Caco-2 (cell line): ENCODE results near the gene PASD1. TPM values are rescaled to one million over a fixed set of nuclear protein-coding genes. Genes with fewer than 3 reads are reported as not detected.

Source experiments
- BruUV-seq: library from RNA; stranded (reverse); fragments of 400-500 nt; replicated peaks from 2 replicates; lab custom pipeline; 2021; lab: Mats Ljungman, UMichigan
- CTCF ChIA-PET: fragments of 300-600 bp; sonication (Branson Sonifier 250); formaldehyde crosslinking; loops from one replicate; lab custom pipeline; 2022; ENCODE audit warnings: antibody characterized with exemption; lab: Charles Lee
- POLR2A ChIA-PET: fragments of 300-600 bp; sonication (Branson Sonifier 250); formaldehyde crosslinking; loops from one replicate; lab custom pipeline; 2022; ENCODE audit warnings: antibody characterized with exemption; lab: Charles Lee
- DNase-seq, 2 experiments: peaks; one replicate each; pipeline versions ENCODE4 v3.0.0 to v3.0.0-alpha.2; 2020 to 2022
- H3K27me3 ChIP-seq: replicated peaks from 2 replicates; pipeline ENCODE4 v1.6.0; 2011; ENCODE audit warnings: low read length; ENCODE audit not compliant: control insufficient read depth, insufficient read depth
- H3K36me3 ChIP-seq: 2 replicates; pipeline ENCODE4 v1.5.1; 2011; ENCODE audit warnings: low read length; ENCODE audit not compliant: control insufficient read depth, insufficient read depth
- H3K4me1 ChIP-seq: fragments of 250-450 bp; sonication (Bioruptor Pico); 2 replicates; pipeline ENCODE4 v1.5.1; 2020; ENCODE audit warnings: mild to moderate bottlenecking
- H3K4me3 ChIP-seq: 2 replicates; pipeline ENCODE4 v1.5.1; 2011; ENCODE audit warnings: low read depth, mild to moderate bottlenecking, control low read depth, low read length
- H3K9me3 ChIP-seq: fragments of 250-450 bp; sonication (Bioruptor Pico); 2 replicates; pipeline ENCODE4 v1.5.1; 2020; ENCODE audit warnings: mild to moderate bottlenecking, moderate library complexity
- H3K27ac Mint-ChIP-seq: one replicate; pipeline ENCODE4 v1.8.0; 2022; ENCODE audit warnings: mixed read lengths; ENCODE audit not compliant: unreplicated experiment
- H3K27me3 Mint-ChIP-seq: one replicate; pipeline ENCODE4 v1.8.0; 2022; ENCODE audit warnings: mixed read lengths; ENCODE audit not compliant: insufficient read depth, unreplicated experiment
- H3K36me3 Mint-ChIP-seq: one replicate; pipeline ENCODE4 v1.8.0; 2022; ENCODE audit warnings: mild to moderate bottlenecking, mixed read lengths; ENCODE audit not compliant: insufficient read depth, unreplicated experiment
- H3K4me1 Mint-ChIP-seq: one replicate; pipeline ENCODE4 v1.8.0; 2022; ENCODE audit warnings: low read depth, mixed read lengths; ENCODE audit not compliant: unreplicated experiment
- H3K4me3 Mint-ChIP-seq: one replicate; pipeline ENCODE4 v1.8.0; 2022; ENCODE audit warnings: mild to moderate bottlenecking, moderate library complexity, mixed read lengths; ENCODE audit not compliant: unreplicated experiment
- H3K9me3 Mint-ChIP-seq: one replicate; pipeline ENCODE4 v1.8.0; 2022; ENCODE audit warnings: mixed read lengths; ENCODE audit not compliant: unreplicated experiment
- intact Hi-C: fragments of 100-400 bp; cut with micrococcal nuclease; formaldehyde crosslinking; loops from one replicate; pipeline ENCODE4 v1.10.0; 2022; ENCODE audit not compliant: unreplicated experiment
- total RNA-seq: library from RNA; stranded (reverse); gene quantifications from 2 replicates; pipeline ENCODE4 v1.2.3, GENCODE V29; 2022
- TF ChIP-seq, protein P1 (sequence below), 2 experiments: fragments of 200-600 bp in 1 of 2; IDR thresholded peaks; 1 replicate in 1 of 2; 2 replicates in 1 of 2; pipeline versions ENCODE4 v1.5.1 to v1.8.0; 2011 to 2022; ENCODE audit warnings: antibody characterized with exemption in 1 of 2, control low read depth in 1 of 2, inconsistent platforms in 1 of 2, low read depth in 1 of 2, low read length in 1 of 2, mild to moderate bottlenecking in 1 of 2, moderate library complexity in 1 of 2; ENCODE audit not compliant: insufficient read depth in 1 of 2, severe bottlenecking in 1 of 2, unreplicated experiment in 1 of 2

Gene PASD1
- total RNA-seq, 1 experiment from 2014 or later, result not detected

DNA sequence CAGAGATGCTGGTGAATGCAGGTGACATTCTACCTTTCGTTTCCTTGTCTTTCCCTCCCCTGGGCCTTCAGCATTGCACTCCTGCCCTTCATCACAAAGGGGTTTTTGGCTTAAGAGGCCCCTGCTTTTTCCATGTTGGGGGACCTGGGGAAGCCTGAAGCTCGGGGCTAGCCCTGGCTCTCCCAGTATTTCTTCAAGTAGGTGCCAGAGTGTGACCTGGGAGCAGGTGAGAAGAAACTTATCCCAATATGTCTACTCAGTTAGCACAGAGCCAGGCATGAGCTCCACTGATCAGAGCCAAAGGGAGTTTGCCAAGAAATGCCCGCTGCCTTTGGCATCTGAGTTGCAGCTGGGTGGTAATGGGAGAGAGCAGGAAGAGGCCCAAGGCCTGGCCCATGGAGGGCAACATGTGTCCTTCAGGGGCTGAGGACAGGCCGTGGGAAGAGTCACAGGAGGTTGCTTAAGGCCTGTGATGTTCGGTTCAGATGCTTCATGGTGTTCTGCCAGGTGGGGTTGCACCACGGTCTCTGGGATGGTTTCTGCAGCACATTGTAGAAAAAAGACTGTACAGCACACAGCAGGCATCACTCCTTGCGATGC, 139.4 kb downstream of the PASD1 start:
- H3K9me3 Mint-ChIP-seq, result no peaks in the 10 kb centered on the region
- H3K27ac Mint-ChIP-seq, result no peak overlapping the region
- H3K4me3 Mint-ChIP-seq, result no peak overlapping the region
- CTCF ChIA-PET, result no interaction called here
- POLR2A ChIA-PET, result no interaction called here
- Histone ChIP-seq H3K27me3 (no peaks in the 10 kb centered on the region; the same call in 1 of the 2 replicates), H3K4me1 (no peaks in the 10 kb centered on the region), H3K36me3 (no peaks in the 10 kb centered on the region), H3K4me3 (no peak overlapping the region), H3K9me3 (no peaks in the 10 kb centered on the region)
- intact Hi-C loops, result no loop called here
- no TSS peak for BruUV-seq
- TF ChIP-seq, protein P1, sequence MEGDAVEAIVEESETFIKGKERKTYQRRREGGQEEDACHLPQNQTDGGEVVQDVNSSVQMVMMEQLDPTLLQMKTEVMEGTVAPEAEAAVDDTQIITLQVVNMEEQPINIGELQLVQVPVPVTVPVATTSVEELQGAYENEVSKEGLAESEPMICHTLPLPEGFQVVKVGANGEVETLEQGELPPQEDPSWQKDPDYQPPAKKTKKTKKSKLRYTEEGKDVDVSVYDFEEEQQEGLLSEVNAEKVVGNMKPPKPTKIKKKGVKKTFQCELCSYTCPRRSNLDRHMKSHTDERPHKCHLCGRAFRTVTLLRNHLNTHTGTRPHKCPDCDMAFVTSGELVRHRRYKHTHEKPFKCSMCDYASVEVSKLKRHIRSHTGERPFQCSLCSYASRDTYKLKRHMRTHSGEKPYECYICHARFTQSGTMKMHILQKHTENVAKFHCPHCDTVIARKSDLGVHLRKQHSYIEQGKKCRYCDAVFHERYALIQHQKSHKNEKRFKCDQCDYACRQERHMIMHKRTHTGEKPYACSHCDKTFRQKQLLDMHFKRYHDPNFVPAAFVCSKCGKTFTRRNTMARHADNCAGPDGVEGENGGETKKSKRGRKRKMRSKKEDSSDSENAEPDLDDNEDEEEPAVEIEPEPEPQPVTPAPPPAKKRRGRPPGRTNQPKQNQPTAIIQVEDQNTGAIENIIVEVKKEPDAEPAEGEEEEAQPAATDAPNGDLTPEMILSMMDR (IDR thresholded peaks at IDR 0.05; ENCODE audit: insufficient read depth in 1 of 2, low read depth in 1 of 2, low read length in 1 of 2, severe bottlenecking in 1 of 2, unreplicated experiment in 1 of 2), result no peak
- H3K36me3 Mint-ChIP-seq, result no peaks in the 10 kb centered on the region
- no peaks in the 10 kb centered on the region for H3K4me1 Mint-ChIP-seq
- no peaks in the 10 kb centered on the region for H3K27me3 Mint-ChIP-seq
- DNase-seq, result no peak

DNA sequence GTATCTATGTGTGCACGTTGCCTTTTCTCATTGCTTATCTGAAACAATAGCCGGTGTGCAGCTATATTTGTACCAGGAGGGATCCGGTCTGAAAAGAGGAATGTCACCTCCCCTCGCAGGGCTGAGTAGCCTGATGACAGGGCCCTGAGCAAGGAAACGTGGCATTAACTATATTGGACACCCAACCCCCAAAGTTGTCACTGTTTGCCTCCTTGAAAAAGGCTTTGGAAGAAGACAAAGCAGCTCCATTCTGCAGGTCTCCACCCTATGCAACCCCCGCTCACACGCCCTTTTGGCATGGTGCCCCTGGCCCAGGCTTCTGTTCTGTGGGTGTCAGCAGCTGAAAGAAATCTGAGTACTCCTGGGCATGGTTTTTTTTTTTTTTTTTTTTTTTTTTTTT, 140.0 kb downstream of the PASD1 start:
- intact Hi-C loops, result no loop called here
- no peaks in the 10 kb centered on the region for H3K4me1 ChIP-seq
- DNase-seq, result no peak
- no peaks in the 10 kb centered on the region for H3K36me3 Mint-ChIP-seq
- H3K4me3 ChIP-seq, result no peak overlapping the region
- no peaks in the 10 kb centered on the region for H3K9me3 Mint-ChIP-seq
- H3K27me3 ChIP-seq, result no peaks in the 10 kb centered on the region; the same call in 1 of the 2 replicates
- H3K27me3 Mint-ChIP-seq, result no peaks in the 10 kb centered on the region
- H3K4me3 Mint-ChIP-seq, result no peak overlapping the region
- H3K36me3 ChIP-seq, result no peaks in the 10 kb centered on the region
- POLR2A ChIA-PET, result no interaction called here
- CTCF ChIA-PET, result no interaction called here
- BruUV-seq, result no TSS peak
- no peak overlapping the region for H3K27ac Mint-ChIP-seq
- no peaks in the 10 kb centered on the region for H3K4me1 Mint-ChIP-seq
- TF ChIP-seq, protein P1 (IDR thresholded peaks at IDR 0.05; ENCODE audit: insufficient read depth in 1 of 2, low read depth in 1 of 2, low read length in 1 of 2, severe bottlenecking in 1 of 2, unreplicated experiment in 1 of 2), result no peak
- no peaks in the 10 kb centered on the region for H3K9me3 ChIP-seq

DNA sequence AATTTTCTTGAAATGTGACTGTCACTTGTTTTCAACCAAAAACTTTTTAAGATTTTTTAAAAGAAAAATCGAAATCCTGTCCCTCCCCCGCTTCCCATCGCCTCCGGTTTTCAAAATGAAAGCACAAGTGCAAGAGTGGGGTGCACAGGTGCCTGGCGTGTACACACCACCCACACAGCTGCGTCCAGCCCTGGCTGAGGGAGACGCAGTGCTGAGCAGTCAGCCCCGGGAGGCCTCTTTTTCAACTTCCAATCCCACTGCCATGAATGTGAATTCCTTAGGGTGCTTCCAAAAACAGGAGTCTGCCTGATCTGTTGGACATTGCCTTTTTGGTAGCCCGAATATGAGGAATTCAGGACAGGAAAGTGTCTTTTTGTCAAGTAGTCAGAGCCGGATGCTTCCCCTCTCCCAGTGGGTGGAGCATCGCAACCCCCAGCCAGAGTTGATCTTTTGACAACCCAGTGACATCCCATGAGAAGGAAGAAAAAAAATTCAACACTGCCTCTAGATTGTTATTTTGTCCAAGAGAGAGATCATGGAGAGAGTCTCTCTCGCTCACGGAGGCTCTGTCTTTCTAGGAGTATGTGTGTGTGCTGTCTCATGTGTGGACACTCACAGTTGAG, 140.7 kb downstream of the PASD1 start:
- Mint-ChIP-seq H3K36me3 (no peaks in the 10 kb centered on the region), H3K4me3 (no peak overlapping the region), H3K4me1 (no peaks in the 10 kb centered on the region), H3K27ac (no peak overlapping the region), H3K9me3 (no peaks in the 10 kb centered on the region), H3K27me3 (no peaks in the 10 kb centered on the region)
- BruUV-seq, result no TSS peak
- intact Hi-C loops, result no loop called here
- Histone ChIP-seq H3K4me1 (no peaks in the 10 kb centered on the region), H3K36me3 (no peaks in the 10 kb centered on the region), H3K4me3 (no peak overlapping the region), H3K27me3 (no peaks in the 10 kb centered on the region; the same call in 1 of the 2 replicates), H3K9me3 (no peaks in the 10 kb centered on the region)
- TF ChIP-seq, protein P1 (IDR thresholded peaks at IDR 0.05; ENCODE audit: insufficient read depth in 1 of 2, low read depth in 1 of 2, low read length in 1 of 2, severe bottlenecking in 1 of 2, unreplicated experiment in 1 of 2), result no peak
- POLR2A ChIA-PET, result no interaction called here
- no peak for DNase-seq
- CTCF ChIA-PET, result no interaction called here
